ENCODE measurements around the gene CLSTN2. TPM values are rescaled to one million over a fixed set of nuclear protein-coding genes. Genes with fewer than 3 reads are reported as not detected.

CLSTN2 gene
- total and polyA plus RNA-seq, 2 experiments from 2014 or later: 23.0 to 27.0 TPM

DNA sequence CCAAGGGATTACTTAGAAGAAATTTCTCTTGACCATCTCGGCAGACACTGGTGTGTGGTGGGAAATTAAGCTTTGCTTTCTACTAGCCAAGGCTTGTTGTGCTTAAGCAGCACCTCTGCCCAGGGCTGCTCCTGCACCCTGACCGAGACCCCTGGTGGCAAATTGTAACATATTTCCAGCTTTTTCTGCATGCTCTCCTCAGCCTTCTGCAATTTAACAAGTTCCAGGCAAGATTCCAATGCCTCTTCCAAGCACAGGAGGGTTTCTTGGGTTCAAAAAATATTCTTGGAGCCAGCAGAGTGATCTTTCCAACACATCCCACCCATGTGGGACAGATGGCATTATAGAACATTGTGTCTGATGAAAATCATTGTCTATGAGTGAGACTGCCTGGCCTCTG lies 210.5 kb downstream of the CLSTN2 start:
- Histone ChIP-seq H2AFZ (no peak overlapping the region), H3K27ac (no peak overlapping the region), H3K36me3 (replicated peaks; ENCODE audit: insufficient read depth, low read depth) (no peaks in the 10 kb centered on the region), H3K4me3 (no peak overlapping the region), H3K27me3 (no peaks in the 10 kb centered on the region), H3K9me2 (replicated peaks; ENCODE audit: insufficient read depth) (no peaks in the 10 kb centered on the region), H3K4me1 (ENCODE audit: insufficient read depth) (no peaks in the 10 kb centered on the region), H3K79me2 (no peaks in the 10 kb centered on the region), H4K20me1 (ENCODE audit: insufficient read depth, poor library complexity, severe bottlenecking) (no peaks in the 10 kb centered on the region), H3K9me3 (ENCODE audit: low read depth) (no peaks in the 10 kb centered on the region), H3K4me2 (no peak overlapping the region)
- DNase-seq (ENCODE audit: low spot score): no peak
- TF ChIP-seq CTCF (IDR thresholded peaks at IDR 0.05; ENCODE audit: poor library complexity) (no peak), EZH2phosphoT487 (IDR thresholded peaks at IDR 0.05; ENCODE audit: low read depth, severe bottlenecking, unreplicated experiment) (no peak), EZH2 (IDR thresholded peaks at IDR 0.05; ENCODE audit: borderline replicate concordance) (no peak)
- 80% methylated on average over 2 of the region's 2 CpGs for WGBS (ENCODE audit: low lambda C conversion rate, missing lambda C conversion rate)

DNA sequence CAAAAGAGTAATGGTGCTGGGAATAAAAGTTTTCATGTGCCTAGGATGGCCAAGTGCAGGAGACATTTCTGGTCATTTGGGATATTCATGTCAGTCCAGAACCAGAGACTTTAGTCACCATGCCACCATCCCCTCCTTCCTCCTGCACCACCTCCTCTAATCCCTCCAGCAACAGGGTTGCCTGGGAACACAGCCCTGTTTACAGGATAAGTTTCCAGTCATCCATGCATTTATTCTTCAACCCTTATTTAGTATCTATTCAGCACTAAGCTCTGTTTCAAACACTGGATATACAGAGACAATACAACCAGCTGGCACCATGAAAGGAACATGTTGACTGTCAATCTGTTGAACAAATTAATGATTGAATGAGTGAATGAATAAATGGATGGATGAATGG lies 211.7 kb downstream of the CLSTN2 start:
- Histone ChIP-seq H3K79me2 (no peaks in the 10 kb centered on the region), H3K4me3 (no peak overlapping the region), H3K4me2 (no peak overlapping the region), H4K20me1 (ENCODE audit: insufficient read depth, poor library complexity, severe bottlenecking) (no peaks in the 10 kb centered on the region), H3K4me1 (ENCODE audit: insufficient read depth) (no peaks in the 10 kb centered on the region), H3K27me3 (no peaks in the 10 kb centered on the region), H2AFZ (no peak overlapping the region), H3K27ac (no peak overlapping the region), H3K9me3 (ENCODE audit: low read depth) (no peaks in the 10 kb centered on the region), H3K36me3 (replicated peaks; ENCODE audit: insufficient read depth, low read depth) (no peaks in the 10 kb centered on the region), H3K9me2 (replicated peaks; ENCODE audit: insufficient read depth) (no peaks in the 10 kb centered on the region)
- TF ChIP-seq EZH2 (IDR thresholded peaks at IDR 0.05; ENCODE audit: borderline replicate concordance) (no peak), EZH2phosphoT487 (IDR thresholded peaks at IDR 0.05; ENCODE audit: low read depth, severe bottlenecking, unreplicated experiment) (no peak), CTCF (IDR thresholded peaks at IDR 0.05; ENCODE audit: poor library complexity) (no peak)
- DNase-seq (ENCODE audit: low spot score): no peak

GRCh38 chr3:140147965-140148490 lies 213.0 kb downstream of the CLSTN2 start:
- H3K36me3 ChIP-seq (replicated peaks; ENCODE audit: insufficient read depth, low read depth): no peaks in the 10 kb centered on the region
- no peaks in the 10 kb centered on the region for H3K27me3 ChIP-seq
- DNase-seq (ENCODE audit: low spot score): no peak

More at GRCh38 chr3:140147965-140148490, 213.0 kb downstream of the CLSTN2 start:
- Histone ChIP-seq H3K79me2 (no peaks in the 10 kb centered on the region), H3K4me3 (no peak overlapping the region), H4K20me1 (ENCODE audit: insufficient read depth, poor library complexity, severe bottlenecking) (no peaks in the 10 kb centered on the region), H2AFZ (no peak overlapping the region), H3K4me1 (ENCODE audit: insufficient read depth) (no peaks in the 10 kb centered on the region), H3K4me2 (no peak overlapping the region), H3K27ac (no peak overlapping the region), H3K9me2 (replicated peaks; ENCODE audit: insufficient read depth) (no peaks in the 10 kb centered on the region), H3K9me3 (ENCODE audit: low read depth) (no peaks in the 10 kb centered on the region)
- 94% methylated on average over 4 of the region's 4 CpGs for WGBS (ENCODE audit: low lambda C conversion rate, missing lambda C conversion rate)
- TF ChIP-seq EZH2 (IDR thresholded peaks at IDR 0.05; ENCODE audit: borderline replicate concordance) (no peak), CTCF (IDR thresholded peaks at IDR 0.05; ENCODE audit: poor library complexity) (no peak), EZH2phosphoT487 (IDR thresholded peaks at IDR 0.05; ENCODE audit: low read depth, severe bottlenecking, unreplicated experiment) (no peak)

Data from hepatocyte (in vitro differentiated cells).